GM12891 (cell line): ENCODE measurements around the gene GJE1.

Source experiments
- PAX5 ChIP-seq: IDR thresholded peaks from 2 replicates; pipeline ENCODE4 v1.6.1; 2011; ENCODE audit warnings: low read length, moderate library complexity, mild to moderate bottlenecking; ENCODE audit not compliant: insufficient read depth, severe bottlenecking
- POLR2A ChIP-seq: IDR thresholded peaks from 2 replicates; pipeline ENCODE4 v1.6.1; 2011; ENCODE audit warnings: low read depth, low read length, control low read depth
- POLR2AphosphoS5 ChIP-seq: IDR thresholded peaks from 2 replicates; pipeline ENCODE4 v1.6.1; 2011; ENCODE audit warnings: low read depth, low read length, control low read depth
- SPI1 ChIP-seq: IDR thresholded peaks from 2 replicates; pipeline ENCODE4 v1.6.1; 2011; ENCODE audit warnings: low read depth, low read length, control low read depth
- TAF1 ChIP-seq: IDR thresholded peaks from 2 replicates; pipeline ENCODE4 v1.6.1; 2011; ENCODE audit warnings: low read depth, low read length, control low read depth

- no peak for TF ChIP-seq POLR2A
- no peak for TF ChIP-seq TAF1
- no peak for TF ChIP-seq POLR2AphosphoS5
- TF ChIP-seq SPI1: no peak
- no peak for TF ChIP-seq PAX5
These were observed 1.9 kb upstream of the GJE1 start for GRCh38 chr6:142130814-142131213.
